Measurements from ENCODE around the gene MFSD6.
"Not testable (repeated sequence)": the region's sequence is repeated elsewhere in the genome, so short reads cannot be mapped to it uniquely, and the experiment has no call there.

Gene MFSD6

DNA sequence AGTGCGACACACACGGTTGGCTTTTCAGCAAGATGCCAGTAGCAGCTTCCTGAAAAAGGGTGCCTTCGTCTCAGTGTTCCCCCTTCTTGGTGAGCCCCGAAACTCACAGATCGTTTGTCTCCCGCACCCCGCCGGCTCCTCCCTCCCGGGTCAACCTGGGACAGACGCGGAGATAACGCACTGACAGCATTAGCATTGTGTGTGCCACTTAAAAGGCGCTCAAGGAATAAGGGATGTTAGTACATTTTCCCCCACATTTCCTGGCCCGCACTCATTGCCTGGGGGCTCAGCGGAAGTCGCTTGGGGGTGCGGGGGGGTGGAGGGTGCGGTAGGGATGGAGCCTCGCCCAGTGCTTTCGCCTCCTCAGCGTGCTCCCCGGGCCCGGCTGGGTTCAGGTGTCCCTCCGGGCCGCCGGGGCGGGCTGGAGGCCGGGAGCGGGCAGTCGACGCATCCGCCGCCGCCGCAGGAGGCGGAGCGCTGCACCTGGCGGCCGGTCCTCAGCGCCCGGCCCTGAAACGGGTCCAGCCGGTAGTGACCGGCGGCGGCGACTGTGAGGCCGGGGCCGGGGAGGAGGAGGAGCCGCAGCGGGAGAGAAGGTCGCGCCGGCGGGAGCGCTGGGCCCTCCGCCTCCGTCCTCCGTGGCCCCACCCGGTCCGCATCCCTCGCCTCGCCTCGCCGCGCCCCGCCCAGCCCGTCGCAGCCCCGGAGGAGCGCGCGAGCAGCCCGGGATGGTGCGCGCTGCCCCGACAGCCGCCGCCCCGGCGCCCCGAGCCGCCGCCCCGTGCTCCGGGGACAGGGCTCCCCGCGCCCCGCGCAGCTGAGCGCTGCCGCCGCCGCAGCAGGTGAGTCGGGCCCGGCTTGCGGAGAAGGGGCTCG lies at the start of gene MFSD6:
MFSD6 (plus strand) TSS at position 694 of the 876 bp plus-strand sequence. CDS start 27,675 bp downstream, outside the sequence.
- DNase-seq = peak; percentile 50 to 60

DNA sequence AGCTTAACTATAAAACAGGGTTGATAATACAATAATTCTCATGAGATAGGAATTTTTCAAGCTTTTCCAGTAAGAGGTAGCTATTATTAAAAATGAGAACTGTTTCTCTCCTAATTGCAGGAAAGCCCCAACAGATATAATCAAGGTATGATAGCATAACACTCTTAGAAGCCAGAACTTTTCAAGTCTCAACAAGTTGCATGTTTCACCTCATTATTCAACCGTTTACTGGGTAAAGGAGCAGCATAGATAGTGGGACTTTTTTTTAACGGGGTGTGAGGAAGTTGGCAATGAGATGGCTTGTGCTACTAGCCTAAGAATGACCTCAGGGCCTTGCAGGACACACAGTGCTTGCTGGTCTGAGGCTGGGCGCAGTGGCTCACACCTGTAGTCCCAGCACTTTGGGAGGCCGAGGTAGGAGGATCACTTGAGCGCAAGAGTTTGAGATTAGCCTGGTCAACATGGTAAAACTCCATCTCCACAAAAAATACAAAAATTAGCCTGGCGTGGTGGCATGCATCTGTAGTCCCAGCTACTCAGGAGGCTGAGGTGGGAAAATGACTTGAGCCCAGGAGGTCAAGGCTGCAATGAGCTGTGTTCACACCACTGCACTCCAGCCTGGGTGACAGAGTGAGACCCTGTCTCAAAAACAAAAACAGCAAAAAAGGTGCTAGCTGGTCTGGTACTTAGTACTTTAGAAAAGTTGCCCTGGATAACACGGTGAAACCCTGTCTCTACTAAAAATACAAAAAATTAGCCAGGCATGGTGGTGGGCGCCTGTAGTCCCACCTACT lies 49.3 kb upstream of the MFSD6 start:
- DNase-seq = not testable (repeated sequence)

DNA sequence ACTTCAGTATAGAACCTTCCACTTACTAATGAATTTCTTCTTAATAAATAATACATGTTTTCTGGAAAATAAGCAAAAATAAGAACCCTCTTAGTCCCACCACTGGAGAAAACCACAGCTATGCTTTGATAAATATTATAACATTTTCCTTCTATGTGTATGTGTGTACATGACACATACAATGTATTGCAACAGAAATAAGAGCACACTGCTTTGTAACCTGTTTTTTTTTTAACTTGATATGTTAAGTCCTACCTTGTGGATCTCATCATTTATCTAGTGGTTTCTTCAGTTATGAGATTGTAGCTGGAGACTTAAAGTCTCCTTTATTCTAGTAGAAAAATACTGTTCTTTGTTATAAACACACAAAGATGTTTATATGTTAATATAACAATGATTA lies 47.6 kb upstream of the MFSD6 start:
- DNase-seq = no peak

DNA sequence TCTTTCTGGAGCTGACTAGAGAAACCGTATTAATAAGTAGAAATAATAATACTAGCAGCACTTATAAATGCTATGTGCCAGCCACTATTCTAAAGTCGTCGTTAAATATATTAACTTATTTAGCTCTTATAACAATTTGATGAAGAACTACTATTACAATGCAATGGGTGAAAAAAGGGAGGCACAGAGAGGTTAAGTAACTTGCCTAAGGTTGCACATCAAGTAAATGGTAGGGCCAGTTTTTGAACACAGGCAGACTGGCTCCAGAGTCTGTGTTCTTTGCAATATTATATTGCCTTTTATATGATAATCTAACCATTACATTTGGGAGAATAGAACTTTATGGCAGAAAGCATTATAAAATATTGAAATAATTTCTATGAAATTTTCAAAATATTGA lies 47.2 kb upstream of the MFSD6 start:
- no peak for DNase-seq

DNA sequence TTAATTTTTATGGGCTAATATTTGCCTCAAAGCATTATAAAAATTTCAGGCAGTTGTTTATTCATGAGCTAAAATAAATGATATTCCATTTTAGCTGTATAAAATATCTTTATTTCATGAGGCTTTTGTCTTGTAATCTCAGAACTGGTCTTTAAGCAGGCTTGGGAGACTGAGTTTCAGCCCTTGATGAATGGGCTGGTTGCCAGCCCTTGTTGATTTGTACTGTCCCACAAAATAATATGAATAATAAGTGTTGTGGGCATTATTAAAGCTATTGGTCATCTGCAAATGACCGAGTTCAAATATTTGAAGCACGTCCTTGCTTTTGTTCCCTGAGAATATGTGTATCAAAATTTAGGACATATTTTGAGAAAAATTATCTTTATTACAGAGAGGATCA lies 46.6 kb upstream of the MFSD6 start:
- DNase-seq = no peak

DNA sequence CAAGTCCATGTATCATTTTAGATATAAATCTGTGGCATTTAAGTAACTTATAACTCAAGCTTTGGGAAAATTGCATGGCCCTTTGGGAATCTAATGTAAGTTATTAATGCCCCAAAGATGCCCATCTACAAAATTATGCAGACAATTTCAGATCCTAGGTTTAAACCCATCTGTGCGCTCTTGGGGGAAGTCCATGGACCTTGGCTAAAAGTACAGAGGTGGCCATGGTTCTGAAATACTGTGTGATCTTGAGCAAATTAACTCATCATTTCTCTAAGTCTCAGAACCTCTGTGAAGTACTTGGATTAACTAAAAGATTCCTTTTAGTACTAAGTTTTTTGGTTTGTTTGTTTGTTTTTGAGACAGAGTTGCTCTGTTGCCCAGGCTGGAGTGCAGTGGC lies 45.3 kb upstream of the MFSD6 start:
- no peak for DNase-seq

DNA sequence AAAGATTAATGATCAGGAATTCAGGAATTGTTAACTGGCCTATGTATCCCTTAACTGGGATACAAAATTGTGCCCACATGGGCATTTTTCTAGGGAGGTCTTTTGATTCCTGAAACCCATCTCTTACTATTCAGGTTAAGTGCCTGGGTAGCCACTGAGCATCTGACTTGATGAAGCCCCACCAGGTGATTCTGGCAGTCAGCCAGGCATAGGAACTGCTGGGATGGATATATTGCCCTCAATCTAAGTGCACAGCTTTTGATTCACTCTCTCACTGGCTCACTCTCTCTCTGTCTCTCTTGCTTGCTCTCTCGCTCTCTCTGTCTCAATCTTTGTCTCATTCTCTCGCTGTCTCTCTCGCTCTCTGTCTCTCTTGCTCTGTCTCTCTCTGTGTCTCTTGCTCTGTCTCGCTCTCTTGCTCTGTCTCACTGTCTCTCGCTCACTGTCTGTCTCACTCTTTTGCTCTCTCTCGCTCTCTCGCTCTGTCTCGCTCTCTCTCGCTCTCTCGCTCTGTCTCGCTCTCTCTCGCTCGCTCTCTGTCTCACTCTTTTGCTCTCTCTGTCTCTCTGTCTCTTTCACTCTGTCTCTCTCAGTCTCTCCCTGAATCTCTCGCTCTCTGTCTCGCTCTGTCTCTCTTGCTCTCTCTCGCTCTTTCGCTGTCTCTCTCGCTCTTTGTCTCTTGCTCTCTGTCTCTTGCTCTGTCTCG lies 42.5 kb upstream of the MFSD6 start:
- DNase-seq = no peak

DNA sequence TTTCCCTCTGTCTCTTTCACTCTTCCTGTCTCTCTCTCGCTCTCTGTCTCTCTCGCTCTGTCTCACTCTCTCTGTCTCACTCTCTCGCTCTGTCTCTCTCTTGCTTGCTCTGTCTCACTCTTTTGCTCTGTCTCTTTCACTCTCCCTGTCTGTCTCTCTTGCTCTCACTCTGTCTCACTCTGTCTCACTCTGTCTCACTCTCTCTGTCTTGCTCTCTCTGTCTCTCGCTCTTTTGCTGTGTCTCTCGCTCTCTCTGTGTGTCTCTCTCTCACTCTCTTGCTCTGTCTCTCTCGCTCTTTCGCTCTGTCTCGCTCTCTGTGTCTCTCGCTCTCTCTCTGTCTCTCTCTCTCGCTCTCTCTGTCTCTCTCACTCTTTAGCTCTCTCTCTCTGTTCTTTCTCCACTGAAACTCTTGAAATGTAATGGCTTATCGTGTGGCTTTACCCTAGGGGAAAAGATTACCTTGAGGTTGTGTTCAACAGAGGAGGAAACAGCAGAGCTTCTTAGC lies 41.9 kb upstream of the MFSD6 start:
- no peak for DNase-seq

DNA sequence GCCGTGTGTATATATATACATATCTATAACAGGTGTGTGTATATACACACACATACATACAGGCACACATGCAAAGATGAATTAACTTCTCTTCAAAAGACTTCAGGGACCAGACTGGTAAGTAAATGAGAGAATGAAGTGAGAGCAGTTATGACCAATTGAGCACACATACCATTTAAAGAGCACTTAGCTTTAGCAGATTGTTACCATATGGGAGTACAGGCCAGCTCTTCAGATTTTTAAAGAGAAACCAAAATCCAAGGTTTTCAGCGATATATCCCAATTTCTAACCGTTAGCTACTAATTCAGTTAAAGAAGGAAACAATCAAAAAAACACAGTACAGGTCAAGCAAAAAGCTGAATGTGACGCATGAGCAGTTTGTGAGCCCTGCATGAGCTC lies 41.1 kb upstream of the MFSD6 start:
- no peak for DNase-seq

DNA sequence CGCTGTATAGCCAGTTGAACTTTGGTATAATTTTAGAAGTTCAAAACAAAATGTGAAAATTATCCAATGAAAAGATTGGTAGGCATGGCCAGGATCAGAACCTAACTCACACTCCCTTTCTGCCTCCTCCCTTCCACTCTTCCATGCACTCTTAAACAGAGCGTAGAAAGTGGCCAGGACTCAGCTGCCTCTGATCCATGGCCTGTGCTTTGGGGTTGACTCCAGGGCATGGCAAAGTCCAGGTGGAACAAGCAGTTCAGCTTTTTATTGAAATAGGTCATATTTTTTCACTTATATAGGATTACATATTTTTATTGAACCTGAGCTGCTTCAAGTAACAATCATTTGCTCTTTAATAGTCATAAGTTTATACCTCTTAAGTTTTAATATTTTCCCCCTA lies 38.5 kb upstream of the MFSD6 start:
- no peak for DNase-seq

DNA sequence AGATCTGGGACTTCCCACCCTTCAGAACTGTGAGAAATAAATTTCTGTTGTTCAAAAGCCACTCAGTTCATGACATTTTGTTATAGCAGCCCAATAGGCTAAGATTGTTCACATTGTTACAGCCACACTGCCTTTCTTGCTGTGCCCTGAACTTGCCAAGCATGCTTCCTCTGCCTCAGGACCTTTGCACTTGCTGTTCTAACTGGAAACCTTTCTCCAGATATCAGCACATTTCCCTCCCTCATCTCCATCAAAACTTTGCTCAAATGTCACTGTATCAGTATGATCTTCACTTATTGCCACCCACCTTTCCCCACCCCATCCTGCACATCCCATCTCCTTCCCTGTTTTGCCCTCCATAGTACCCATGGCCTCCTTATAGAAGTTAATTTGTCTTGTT lies 32.1 kb upstream of the MFSD6 start:
- no peak for DNase-seq

DNA sequence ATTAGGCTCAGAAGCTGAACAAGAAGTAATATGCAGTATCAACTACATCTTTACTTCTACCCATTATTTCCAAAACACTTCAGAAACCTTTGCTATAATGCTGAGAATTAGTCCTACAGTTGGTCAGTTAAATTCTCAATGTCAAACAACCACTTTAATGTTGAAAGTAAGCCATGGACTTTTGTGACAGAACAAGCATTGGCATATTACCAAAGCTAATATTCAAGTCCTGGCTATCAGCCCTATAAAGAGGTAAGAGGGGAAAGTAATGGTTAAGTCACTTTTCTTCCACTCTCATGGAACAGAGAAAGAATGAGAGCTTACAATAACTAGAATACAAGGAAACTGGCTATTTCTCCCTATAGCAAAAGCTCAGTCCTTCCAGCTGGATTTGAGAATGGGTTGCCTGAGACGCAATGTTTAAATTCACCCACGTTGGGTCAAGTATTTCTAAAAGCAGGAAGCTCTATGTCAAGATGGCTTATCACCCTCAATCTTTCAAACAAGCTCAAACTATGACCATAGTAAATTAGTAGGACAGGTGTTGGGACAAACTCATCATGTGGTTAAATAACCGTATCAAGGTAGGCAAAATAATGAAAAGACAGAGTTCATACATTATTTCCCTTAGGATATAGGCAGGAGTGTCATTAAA lies 31.4 kb upstream of the MFSD6 start:
- no peak for DNase-seq

DNA sequence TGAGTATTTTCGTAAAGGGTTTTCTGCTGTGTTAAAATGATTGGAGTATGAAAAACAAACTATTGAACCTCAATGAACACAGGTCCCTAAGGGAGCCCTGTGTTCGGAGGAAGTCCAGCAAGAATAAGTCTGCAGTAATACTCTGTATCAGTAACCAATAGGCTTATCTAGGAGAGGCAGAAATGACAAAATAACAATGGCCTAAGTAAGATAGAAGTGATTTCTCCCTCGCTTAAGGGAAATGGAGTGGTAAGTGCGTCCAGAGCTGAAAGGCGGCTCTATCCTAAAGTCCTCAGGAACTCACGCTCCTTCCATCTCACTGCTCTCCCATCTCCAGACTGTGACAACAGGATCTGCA lies 29.3 kb upstream of the MFSD6 start:
- no peak for DNase-seq

DNA sequence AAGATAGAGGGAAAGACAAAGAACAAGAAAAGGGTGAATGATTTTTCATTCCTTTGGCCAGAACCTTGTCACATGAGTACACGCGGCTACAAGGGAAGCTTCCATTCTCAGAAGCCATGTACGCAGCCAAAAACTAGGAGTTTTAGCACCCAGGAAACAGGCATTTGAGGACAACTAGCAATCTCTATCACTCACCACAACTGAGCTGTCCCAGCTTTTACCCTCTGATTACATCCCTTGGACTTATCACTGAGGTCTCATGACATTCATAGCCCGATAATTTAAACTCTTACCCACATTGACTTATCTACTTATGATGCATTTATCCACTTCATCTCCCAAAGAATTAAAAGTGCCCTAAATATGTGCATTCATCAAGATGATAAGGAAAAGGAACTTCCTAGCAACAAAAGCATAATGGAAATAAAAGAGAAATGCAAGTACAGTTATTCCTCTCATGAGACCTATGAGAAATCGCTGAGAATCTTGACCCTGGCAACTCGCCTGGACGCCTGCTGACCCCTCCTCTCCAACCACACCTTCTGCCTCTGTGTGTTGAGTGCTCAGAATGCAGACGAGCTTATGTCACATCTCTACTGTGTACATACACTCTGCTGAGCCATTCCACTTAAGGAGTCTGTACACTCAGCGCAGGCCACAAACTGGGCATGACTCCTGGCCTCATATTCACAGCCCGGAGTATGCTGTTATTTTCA lies 28.7 kb upstream of the MFSD6 start:
- no peak for DNase-seq

DNA sequence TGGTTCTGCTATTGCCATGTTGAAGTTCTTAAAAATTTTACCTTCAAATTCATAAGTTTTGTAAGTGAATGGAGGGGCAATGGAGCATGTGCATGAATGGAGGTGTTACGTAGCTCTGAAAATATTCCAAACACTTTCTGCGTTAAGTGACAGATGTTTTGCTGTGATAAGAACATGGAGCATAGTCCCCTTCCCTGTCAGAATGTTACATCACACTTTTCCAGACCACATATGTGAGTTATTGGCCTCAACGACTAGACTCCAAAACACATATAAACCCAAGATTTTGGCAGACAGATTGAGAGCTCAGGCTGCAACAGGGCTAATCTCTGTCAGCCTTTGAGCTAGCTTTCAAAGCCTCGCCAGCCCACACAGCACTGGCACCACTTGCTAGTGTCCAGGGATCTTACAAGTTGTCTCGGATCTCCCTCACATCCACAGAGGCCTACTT lies 27.2 kb upstream of the MFSD6 start:
- DNase-seq = no peak

DNA sequence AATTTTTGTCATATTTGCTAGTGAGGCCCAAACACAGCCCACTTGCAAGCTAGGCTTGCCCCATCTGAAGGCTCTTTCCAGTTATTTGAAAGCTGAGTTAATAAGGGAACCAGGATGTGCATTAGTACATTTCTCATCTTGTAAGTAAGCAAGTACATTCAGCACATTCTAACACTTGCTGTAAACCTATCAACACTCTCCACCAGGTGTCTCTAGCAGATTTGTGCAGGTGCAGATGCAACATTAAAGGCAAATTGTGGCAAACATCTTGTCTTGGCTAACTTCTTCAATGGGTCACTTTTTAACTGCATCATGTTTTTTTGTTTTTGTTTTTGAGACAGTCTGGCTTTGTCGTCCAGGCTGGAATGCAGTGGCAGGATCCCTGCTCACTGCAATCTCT lies 25.3 kb upstream of the MFSD6 start:
- peak; percentile 29 to 48 for DNase-seq

DNA sequence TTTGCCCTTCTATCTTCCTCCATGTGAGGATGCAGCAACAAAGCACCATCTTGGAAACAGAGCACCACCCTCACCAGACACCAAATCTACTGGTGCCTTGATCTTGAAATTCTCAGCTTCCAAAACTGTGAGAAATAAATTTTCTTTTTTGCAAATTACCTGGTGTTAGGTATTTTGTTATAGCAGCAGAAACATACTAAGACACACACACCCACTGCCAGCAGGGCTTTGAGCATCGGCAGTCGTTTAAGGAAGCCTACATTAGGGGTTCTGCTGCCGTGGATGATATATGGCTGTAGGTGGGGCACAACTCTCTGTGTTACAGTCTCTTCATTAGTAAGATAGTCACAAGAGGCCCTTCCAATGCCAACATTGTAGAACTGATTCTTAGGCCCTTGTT lies 20.7 kb upstream of the MFSD6 start:
- no peak for DNase-seq

DNA sequence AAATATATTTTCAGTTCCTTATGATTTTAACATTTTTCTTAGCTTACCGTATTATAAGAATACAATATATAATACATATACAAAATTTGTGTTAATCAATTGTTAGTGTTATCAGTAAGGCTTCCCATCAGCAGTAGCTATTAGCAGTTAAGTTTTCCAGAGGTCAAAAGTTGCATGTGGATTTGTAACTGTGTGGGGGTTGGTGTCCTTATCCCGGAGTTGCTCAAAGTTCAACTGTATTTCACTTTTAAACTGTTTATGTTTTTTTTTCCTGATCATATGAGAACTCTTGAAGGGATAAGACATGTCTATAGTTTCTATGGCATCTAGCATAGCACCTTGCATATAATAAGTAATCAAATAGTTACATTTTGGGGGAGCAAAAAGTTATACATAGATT lies 11.9 kb upstream of the MFSD6 start:
- DNase-seq = no peak

DNA sequence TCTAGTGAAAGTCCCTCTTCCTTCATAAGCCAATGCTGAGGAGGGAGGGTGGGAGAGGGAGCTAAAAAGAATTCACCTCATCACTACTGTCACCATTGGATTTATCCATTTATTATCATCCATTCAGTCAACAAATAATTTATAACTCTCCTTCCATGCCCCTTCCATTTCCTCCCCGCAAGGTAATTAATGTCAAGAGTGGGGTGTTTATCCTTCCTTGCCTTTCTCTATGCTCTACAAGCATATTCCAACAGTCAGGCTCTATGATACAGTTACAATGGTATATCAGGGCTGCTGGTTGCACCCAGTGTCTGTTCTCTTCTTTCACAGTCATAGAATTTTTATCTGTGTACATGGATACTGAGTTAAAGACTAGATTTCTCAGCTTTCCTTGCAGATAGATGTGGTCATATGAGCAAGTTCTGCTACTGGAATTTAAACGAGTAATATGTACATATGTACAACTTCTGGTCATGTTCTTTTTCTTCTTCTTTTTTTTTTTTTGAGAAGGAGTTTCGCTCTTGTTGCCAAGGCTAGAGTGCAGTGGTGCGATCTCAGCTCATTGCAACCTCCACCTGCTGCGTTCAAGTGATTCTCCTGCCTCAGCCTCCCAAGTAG lies 5.1 kb upstream of the MFSD6 start:
- no peak for DNase-seq

DNA sequence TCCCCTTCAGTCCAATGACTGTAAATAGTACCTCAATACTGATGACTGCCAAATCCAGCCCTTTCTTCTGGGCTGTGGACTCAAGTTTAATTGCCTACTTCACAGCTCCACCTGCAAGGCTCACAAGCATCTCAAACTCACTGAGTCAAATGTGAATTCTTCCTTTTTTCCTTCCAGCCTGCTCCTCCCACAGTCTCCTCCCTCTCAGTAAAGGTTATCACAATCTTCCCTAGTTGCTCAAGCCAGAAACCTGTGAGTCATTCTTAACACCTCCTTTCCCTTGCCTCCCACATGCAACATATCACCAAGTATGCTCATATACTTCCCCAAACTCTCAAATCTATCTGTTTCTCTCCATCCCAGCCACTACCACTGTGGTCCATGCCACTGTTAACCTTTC lies 3.7 kb upstream of the MFSD6 start:
- peak; percentile 19 to 28 for DNase-seq

DNA sequence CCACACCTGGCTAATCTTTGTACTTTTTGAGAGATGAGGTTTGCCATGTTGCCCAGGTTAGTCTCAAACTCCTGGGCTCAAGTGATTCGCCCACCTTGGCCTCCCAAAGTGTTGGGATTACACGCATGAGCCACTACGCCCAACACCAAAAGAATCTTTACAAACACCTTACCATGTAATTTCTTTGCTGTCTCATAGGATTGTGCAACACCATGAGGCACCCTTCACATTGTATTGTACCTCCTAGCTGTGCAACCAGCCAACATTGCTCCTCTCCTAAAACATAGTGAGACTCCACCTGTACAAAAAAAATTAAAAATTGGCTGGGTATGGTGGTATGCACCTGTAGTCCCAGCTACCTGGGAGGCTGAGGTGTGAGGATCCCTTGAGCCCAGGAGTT lies 3.1 kb upstream of the MFSD6 start:
- DNase-seq = no peak

DNA sequence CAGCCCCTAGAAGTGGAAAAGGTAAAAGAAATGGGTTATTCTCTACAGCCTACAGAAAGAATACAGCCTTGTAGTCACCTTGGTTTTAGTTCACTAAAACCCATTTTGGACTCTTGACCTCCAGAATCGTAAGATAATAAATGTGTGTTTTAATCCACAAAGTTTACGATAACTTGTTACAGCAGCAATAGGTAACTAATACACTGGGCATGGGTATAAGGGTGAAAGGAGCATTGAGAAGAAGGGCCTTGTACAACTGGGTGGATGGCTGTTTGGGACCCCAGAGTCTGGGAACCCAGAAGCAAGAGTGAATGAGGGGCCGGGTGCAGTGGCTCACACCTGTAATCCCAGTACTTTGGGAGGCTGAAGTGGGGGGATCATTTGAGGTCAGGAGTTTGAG lies 2.2 kb upstream of the MFSD6 start:
- DNase-seq = no peak

Measured in activated CD4-positive, alpha-beta T cell treated with anti-CD3 and anti-CD28 coated beads for 4 hours (primary cell).